Panc1 (cell line): ENCODE measurements around the gene ELK3. TPM values are rescaled to one million over a fixed set of nuclear protein-coding genes. Genes with fewer than 3 reads are reported as not detected.

Experiments used
- ATAC-seq: fragments of 200-7000 bp; cut with Tn5 transposase; 2 replicates; pipeline ENCODE4 v1.9.1; 2020; ENCODE audit warnings: mild to moderate bottlenecking, moderate library complexity
- BruUV-seq: library from RNA; stranded (reverse); fragments of 400-500 nt; replicated peaks from 2 replicates; lab custom pipeline; 2021; lab: Mats Ljungman, UMichigan
- CTCF ChIA-PET: fragments of 300-600 bp; sonication (Branson Sonifier 250); formaldehyde crosslinking; loops from one replicate; lab custom pipeline; 2022; ENCODE audit warnings: antibody characterized with exemption; lab: Charles Lee
- POLR2A ChIA-PET: fragments of 300-600 bp; sonication (Branson Sonifier 250); formaldehyde crosslinking; loops from one replicate; lab custom pipeline; 2022; ENCODE audit warnings: antibody characterized with exemption; lab: Charles Lee
- DNase-seq: peaks from one replicate; pipeline ENCODE4 v3.0.0-alpha.2; 2010; ENCODE audit warnings: low read depth, low spot score
- H3K27ac ChIP-seq: 2 replicates; pipeline ENCODE4 v1.5.1; 2011; ENCODE audit warnings: mild to moderate bottlenecking, low read length, inconsistent platforms
- H3K27me3 ChIP-seq: fragments of 200-500 bp; sonication (Bioruptor generic); 2 replicates; pipeline ENCODE4 v1.6.0; 2014; ENCODE audit warnings: low read length, inconsistent platforms; ENCODE audit not compliant: control insufficient read depth, insufficient read depth
- H3K36me3 ChIP-seq: fragments of 200-500 bp; sonication (Bioruptor generic); 2 replicates; pipeline ENCODE4 v1.5.1; 2014; ENCODE audit warnings: inconsistent platforms, mild to moderate bottlenecking, low read length, moderate library complexity; ENCODE audit not compliant: control insufficient read depth, insufficient read depth
- H3K4me1 ChIP-seq: 2 replicates; pipeline ENCODE4 v1.5.1; 2011; ENCODE audit warnings: inconsistent platforms, mild to moderate bottlenecking, low read length, moderate library complexity; ENCODE audit not compliant: control insufficient read depth, insufficient read depth
- H3K4me3 ChIP-seq, 2 experiments: 2 replicates each; pipeline ENCODE4 v1.5.1; 2011 to 2012; ENCODE audit warnings: low read depth in 2 of 2, low read length in 2 of 2, mild to moderate bottlenecking in 2 of 2, inconsistent platforms in 1 of 2, moderate library complexity in 1 of 2
- H3K9me3 ChIP-seq: fragments of 200-500 bp; sonication (Bioruptor generic); 2 replicates; pipeline ENCODE4 v1.5.1; 2014; ENCODE audit warnings: low read depth, mild to moderate bottlenecking, inconsistent platforms, low read length, moderate library complexity; ENCODE audit not compliant: control insufficient read depth, insufficient read depth
- CTCF ChIP-seq: fragments of 450-650 bp; IDR thresholded peaks from 2 replicates; pipeline ENCODE4 v1.5.1; 2017; ENCODE audit warnings: mild to moderate bottlenecking
- POLR2AphosphoS5 ChIP-seq: IDR thresholded peaks from 2 replicates; pipeline ENCODE4 v1.6.1; 2012; ENCODE audit warnings: mild to moderate bottlenecking, low read depth, low read length, moderate library complexity
- REST ChIP-seq, 2 experiments: IDR thresholded peaks; 2 replicates each; pipeline ENCODE4 v1.6.1; 2011 to 2012; ENCODE audit warnings: low read depth in 2 of 2, control low read depth in 1 of 2, low read length in 1 of 2, mild to moderate bottlenecking in 1 of 2, moderate library complexity in 1 of 2; ENCODE audit not compliant: insufficient read depth in 1 of 2
- SIN3A ChIP-seq: IDR thresholded peaks from 2 replicates; pipeline ENCODE4 v1.6.1; 2012; ENCODE audit warnings: low read depth, mild to moderate bottlenecking, low read length, moderate library complexity, borderline replicate concordance; ENCODE audit not compliant: insufficient read depth
- TCF7L2 ChIP-seq: IDR thresholded peaks from 2 replicates; pipeline ENCODE4 v1.6.1; 2011; ENCODE audit warnings: mild to moderate bottlenecking, low read depth, low read length, inconsistent platforms
- in situ Hi-C: cut with HindIII; loops from 2 replicates; pipeline ENCODE4 v1.10.0; 2016; ENCODE audit warnings: low sequenced_read_pairs, low pct_unique_long_range_greater_than_20kb
- intact Hi-C: fragments of 100-400 bp; cut with micrococcal nuclease; formaldehyde crosslinking; loops from one replicate; pipeline ENCODE4 v1.10.0; 2022; ENCODE audit not compliant: unreplicated experiment
- total RNA-seq: library from RNA; stranded (reverse); gene quantifications from one replicate; pipeline ENCODE4 v1.2.1, GENCODE V29; 2021; ENCODE audit not compliant: unreplicated experiment

ELK3 gene
- total RNA-seq, 1 experiment from 2014 or later, result 25.1 TPM

- intact Hi-C loops (no loop called here), in situ Hi-C loops (no loop called here)
- H3K9me3 ChIP-seq, result no peaks in the 10 kb centered on the region
- TF ChIP-seq TCF7L2, result no peak
- TF ChIP-seq POLR2AphosphoS5, result no peak
- TF ChIP-seq REST (IDR thresholded peaks at IDR 0.05; ENCODE audit: insufficient read depth in 1 of 2, low read depth in 2 of 2, low read length in 1 of 2), result no peak
- no peak for TF ChIP-seq SIN3A
- TF ChIP-seq CTCF, result no peak
- no peak overlapping the region for H3K4me3 ChIP-seq
- H3K27me3 ChIP-seq, result no peaks in the 10 kb centered on the region
- no peak overlapping the region for H3K27ac ChIP-seq
- CTCF ChIA-PET, result no interaction called here
- peaks cover 32% of the 10 kb centered on the region for H3K36me3 ChIP-seq
- DNase-seq (no peak), ATAC-seq (no peak)
- POLR2A ChIA-PET, result interaction anchor here (0.5 kb wide), 1 partner anchor 79 kb away, joined by 8 read pairs; no protein-coding TSS in a partner anchor
- BruUV-seq, result no TSS peak
- H3K4me1 ChIP-seq, result no peaks in the 10 kb centered on the region
Measured at GRCh38 chr12:96289067-96289466, 94.9 kb downstream of the ELK3 start.

GRCh38 chr12:96293093-96293492, 98.9 kb downstream of the ELK3 start:
- no peaks in the 10 kb centered on the region for H3K9me3 ChIP-seq
- no peak overlapping the region for H3K4me3 ChIP-seq
- intact Hi-C loops (no loop called here), in situ Hi-C loops (no loop called here)
- TF ChIP-seq POLR2AphosphoS5, result no peak
- no peak for TF ChIP-seq REST (IDR thresholded peaks at IDR 0.05; ENCODE audit: insufficient read depth in 1 of 2, low read depth in 2 of 2, low read length in 1 of 2)
- no peak for TF ChIP-seq TCF7L2
- TF ChIP-seq SIN3A, result no peak
- no peak for TF ChIP-seq CTCF
- POLR2A ChIA-PET, result no interaction called here
- H3K4me1 ChIP-seq, result no peaks in the 10 kb centered on the region
- CTCF ChIA-PET, result no interaction called here
- no peak overlapping the region for H3K27ac ChIP-seq
- no TSS peak for BruUV-seq
- H3K36me3 ChIP-seq, result peaks cover 16% of the 10 kb centered on the region
- DNase-seq (no peak), ATAC-seq (no peak)
- no peaks in the 10 kb centered on the region for H3K27me3 ChIP-seq
